HCT116 (cell line): Measurements from ENCODE around the gene IL17D. TPM values are rescaled to one million over a fixed set of nuclear protein-coding genes. Genes with fewer than 3 reads are reported as not detected.

Source experiments
- ATAC-seq: fragments of 200-7000 bp; cut with Tn5 transposase; 2 replicates; pipeline ENCODE4 v1.9.1; 2020; ENCODE audit warnings: mild to moderate bottlenecking, moderate library complexity
- BruUV-seq: library from RNA; stranded (reverse); fragments of 400-500 nt; replicated peaks from 2 replicates; lab custom pipeline; 2021; lab: Mats Ljungman, UMichigan
- CTCF ChIA-PET: fragments of 300-600 bp; sonication (Branson Sonifier 250); formaldehyde crosslinking; loops from one replicate; lab custom pipeline; 2021; ENCODE audit warnings: antibody characterized with exemption; lab: Charles Lee
- POLR2A ChIA-PET: fragments of 300-600, 350-600 bp; sonication (Branson Sonifier 250); formaldehyde crosslinking; loops from one replicate; lab custom pipeline; 2021; ENCODE audit warnings: antibody characterized with exemption; lab: Charles Lee
- RAD21 ChIA-PET, 2 experiments: fragments of 300-600 bp; sonication (Branson Sonifier 250); formaldehyde crosslinking; loops; one replicate each; lab custom pipeline; 2023; ENCODE audit warnings: low total read pairs in 2 of 2; ENCODE audit not compliant: uncharacterized antibody in 2 of 2, unreplicated experiment in 2 of 2, low non-redundant PET in 1 of 2; lab: Charles Lee
- DNase-seq: peaks from one replicate; pipeline ENCODE4 v3.0.0-alpha.2; 2010; ENCODE audit warnings: low read depth, low spot score
- H2AFZ ChIP-seq: fragments of 200-600 bp; shearing (Covaris generic), sonication (generic); 2 replicates; pipeline ENCODE4 v1.6.1; 2017; ENCODE audit warnings: low read depth, mixed run types, mixed read lengths, antibody characterized with exemption, low read length; ENCODE audit not compliant: poor library complexity, severe bottlenecking
- H3K27ac ChIP-seq: 2 replicates; pipeline ENCODE4 v1.5.1; 2012; ENCODE audit warnings: low read depth, low read length
- H3K27me3 ChIP-seq: fragments of 200-600 bp; sonication (generic); 2 replicates; pipeline ENCODE4 v1.6.1; 2016; ENCODE audit warnings: mixed run types, low read length, mixed read lengths; ENCODE audit not compliant: insufficient read depth
- H3K36me3 ChIP-seq, 2 experiments: fragments of 200-500 bp in 1 of 2; fragments of 200-600 bp in 1 of 2; sonication (Bioruptor generic) in 1 of 2; sonication (generic) in 1 of 2; 2 replicates each; pipeline versions ENCODE4 v1.5.1 to v1.6.1; 2014 to 2016; ENCODE audit warnings: low read length in 2 of 2, inconsistent platforms in 1 of 2, mixed read lengths in 1 of 2, mixed run types in 1 of 2; ENCODE audit not compliant: insufficient read depth in 2 of 2, control insufficient read depth in 1 of 2
- H3K4me1 ChIP-seq, 2 experiments: fragments of 200-600 bp in 1 of 2; sonication (generic) in 1 of 2; 2 replicates each; pipeline versions ENCODE4 v1.5.1 to v1.6.1; 2012 to 2017; ENCODE audit warnings: low read length in 2 of 2, inconsistent platforms in 1 of 2, mild to moderate bottlenecking in 1 of 2, mixed read lengths in 1 of 2, mixed run types in 1 of 2, moderate library complexity in 1 of 2; ENCODE audit not compliant: insufficient read depth in 2 of 2, control insufficient read depth in 1 of 2
- H3K4me2 ChIP-seq: fragments of 200-600 bp; sonication (generic); 2 replicates; pipeline ENCODE4 v1.6.1; 2017; ENCODE audit warnings: mixed run types, low read length, mixed read lengths
- H3K4me3 ChIP-seq, 2 experiments: fragments of 200-600 bp in 1 of 2; sonication (generic) in 1 of 2; replicated peaks in 1 of 2; 2 replicates each; pipeline ENCODE4 v1.5.1; 2011 to 2016; ENCODE audit warnings: low read length in 2 of 2, control low read depth in 1 of 2, low read depth in 1 of 2, mild to moderate bottlenecking in 1 of 2, mixed read lengths in 1 of 2, mixed run types in 1 of 2
- H3K79me2 ChIP-seq: fragments of 200-600 bp; sonication (generic); 2 replicates; pipeline ENCODE4 v1.6.1; 2017; ENCODE audit warnings: mild to moderate bottlenecking, mixed run types, low read length, moderate library complexity, mixed read lengths; ENCODE audit not compliant: insufficient read depth
- H3K9ac ChIP-seq: fragments of 200-600 bp; sonication (generic); 2 replicates; pipeline ENCODE4 v1.6.1; 2016; ENCODE audit warnings: low read length, mixed read lengths
- H3K9me2 ChIP-seq: fragments of 200-600 bp; sonication (generic), shearing (Covaris generic); 2 replicates; pipeline ENCODE4 v1.6.1; 2017; ENCODE audit warnings: mixed run types, mild to moderate bottlenecking, moderate library complexity; ENCODE audit not compliant: insufficient read depth
- H3K9me3 ChIP-seq, 2 experiments: fragments of 200-500 bp in 1 of 2; fragments of 200-600 bp in 1 of 2; sonication (Bioruptor generic) in 1 of 2; sonication (generic) in 1 of 2; 2 replicates each; pipeline ENCODE4 v1.6.1; 2014 to 2017; ENCODE audit warnings: low read length in 2 of 2, mixed read lengths in 2 of 2, inconsistent platforms in 1 of 2, low read depth in 1 of 2, mild to moderate bottlenecking in 1 of 2, mixed run types in 1 of 2, moderate library complexity in 1 of 2; ENCODE audit not compliant: control insufficient read depth in 1 of 2, insufficient read depth in 1 of 2
- H4K20me1 ChIP-seq: fragments of 200-600 bp; sonication (generic), shearing (Covaris generic); 2 replicates; pipeline ENCODE4 v1.6.1; 2017; ENCODE audit warnings: mixed run types, mild to moderate bottlenecking, moderate library complexity; ENCODE audit not compliant: insufficient read depth
- ATF3 ChIP-seq: IDR thresholded peaks from 2 replicates; pipeline ENCODE4 v1.6.1; 2012
- CBX3 ChIP-seq: IDR thresholded peaks from 2 replicates; pipeline ENCODE4 v1.6.1; 2012; ENCODE audit warnings: low read depth
- CTCF ChIP-seq, 3 experiments: fragments of 200-600 bp in 1 of 3; sonication (generic) in 1 of 3; IDR thresholded peaks in 2 of 3; conservative IDR thresholded peaks in 1 of 3; 2 replicates each; pipeline ENCODE4 v1.5.1; 2012 to 2017; ENCODE audit warnings: low read depth in 2 of 3, low read length in 2 of 3, antibody characterized with exemption in 1 of 3, borderline replicate concordance in 1 of 3, control low read depth in 1 of 3, mild to moderate bottlenecking in 1 of 3, mixed read lengths in 1 of 3, mixed run types in 1 of 3, moderate library complexity in 1 of 3; ENCODE audit not compliant: insufficient read depth in 1 of 3
- POLR2A ChIP-seq: IDR thresholded peaks from 2 replicates; pipeline ENCODE4 v1.7.0; 2011; ENCODE audit warnings: borderline replicate concordance; ENCODE audit not compliant: insufficient read depth, insufficient read length; ENCODE audit errors: extremely low read depth
- REST ChIP-seq: IDR thresholded peaks from 2 replicates; pipeline ENCODE4 v1.6.1; 2012; ENCODE audit warnings: low read depth
- intact Hi-C: fragments of 100-400 bp; cut with micrococcal nuclease; formaldehyde crosslinking; loops from 2 replicates; pipeline ENCODE4 v1.10.0; 2022
- total RNA-seq: library from RNA; stranded (reverse); gene quantifications from one replicate; pipeline ENCODE4 v1.2.1, GENCODE V29; 2021; ENCODE audit not compliant: unreplicated experiment

Gene IL17D
- total RNA-seq, 1 experiment from 2014 or later, result 0.25 TPM

- no peak overlapping the region for H3K9ac ChIP-seq
- POLR2A ChIA-PET, result no interaction called here
- H4K20me1 ChIP-seq, result no peaks in the 10 kb centered on the region
- H3K4me2 ChIP-seq, result no peak overlapping the region
- H3K27me3 ChIP-seq, result no peaks in the 10 kb centered on the region
- no peak for DNase-seq
- intact Hi-C loops, result loop anchor here (5.0 to 10.0 kb wide), 2 partner anchors 212 to 515 kb away; partner anchors contain the start of gene GJB2
- ATAC-seq, result no peak
- H3K27ac ChIP-seq, result no peak overlapping the region
- no peaks in the 10 kb centered on the region for H3K9me3 ChIP-seq
- H3K9me2 ChIP-seq, result no peaks in the 10 kb centered on the region
- RAD21 ChIA-PET, result no interaction called here
- H3K4me3 ChIP-seq, result no peak overlapping the region
- no peaks in the 10 kb centered on the region for H3K79me2 ChIP-seq
- TF ChIP-seq POLR2A, result no peak
- no peak for TF ChIP-seq CTCF (IDR thresholded peaks at IDR 0.05 in 2 of 3, conservative IDR thresholded peaks at IDR 0.05 in 1 of 3; ENCODE audit: borderline replicate concordance in 1 of 3, insufficient read depth in 1 of 3, low read depth in 2 of 3, low read length in 2 of 3)
- TF ChIP-seq REST, result no peak
- TF ChIP-seq ATF3, result no peak
- TF ChIP-seq CBX3, result no peak
- no TSS peak for BruUV-seq
- H2AFZ ChIP-seq, result no peak overlapping the region
- H3K4me1 ChIP-seq, result peaks cover 0 to 24% of the 10 kb centered on the region in 2 experiments; a peak in 3 of 4 replicates
- CTCF ChIA-PET, result interaction anchor here (0.9 to 1.3 kb wide), 2 partner anchors 12 to 215 kb away, joined by 3 to 5 read pairs; no protein-coding TSS in a partner anchor
- H3K36me3 ChIP-seq, result no peaks in the 10 kb centered on the region
These were observed 6.3 kb downstream of the IL17D start for GRCh38 chr13:20709782-20710181.
